Measurements from ENCODE around the gene BTNL2.

DNA sequence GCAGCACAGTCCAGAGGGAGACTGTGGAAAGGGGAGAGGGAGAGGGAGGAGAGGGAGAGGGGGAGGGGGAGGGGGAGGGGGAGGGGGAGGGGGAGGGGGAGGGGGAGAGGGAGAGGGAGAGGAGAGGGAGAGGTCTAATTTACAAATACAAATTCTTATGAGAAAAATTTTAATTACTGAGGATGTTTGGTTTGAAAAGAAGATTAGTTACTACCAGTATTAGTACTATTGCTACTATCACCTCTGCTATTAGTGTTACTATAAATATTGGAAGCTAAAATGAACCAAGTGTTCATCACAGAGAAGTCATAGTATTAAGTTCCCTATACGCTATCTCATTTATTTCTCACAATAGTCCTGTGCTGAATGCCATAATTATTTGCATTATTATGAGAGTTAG lies 20.9 kb downstream of the BTNL2 start:
- TF ChIP-seq EZH2 (IDR thresholded peaks at IDR 0.05; ENCODE audit: insufficient read depth, poor library complexity, severe bottlenecking) (no peak), EZH2phosphoT487 (IDR thresholded peaks at IDR 0.05; ENCODE audit: insufficient read depth, low read depth) (no peak)

Data from GM23248 (cell line).